ENCODE data around the gene SYTL3. TPM values are rescaled to one million over a fixed set of nuclear protein-coding genes. Genes with fewer than 3 reads are reported as not detected.

SYTL3 gene
- total RNA-seq, 1 experiment from 2014 or later = 0.28 TPM

- TF ChIP-seq ATF6 (CRISPR knock-in tag; IDR thresholded peaks at IDR 0.05) (no peak), PRDM15 (CRISPR knock-in tag; IDR thresholded peaks at IDR 0.05) (no peak)
These were observed 30.2 kb downstream of the SYTL3 start (continued) for GRCh38 chr6:158680015-158680414.

- DNase-seq (ENCODE audit: low spot score) (no peak), ATAC-seq (no peak)
- H3K36me3 Mint-ChIP-seq = no peaks in the 10 kb centered on the region
- no peaks in the 10 kb centered on the region for H3K9me3 Mint-ChIP-seq
- H3K27ac Mint-ChIP-seq = no peak overlapping the region
- no peaks in the 10 kb centered on the region; the same call in 1 of the 2 replicates for H3K27me3 Mint-ChIP-seq (ENCODE audit: low read depth)
- peaks cover 11% of the 10 kb centered on the region; the same call in 1 of the 2 replicates for H3K4me1 Mint-ChIP-seq
- TF ChIP-seq CBFB (CRISPR knock-in tag; IDR thresholded peaks at IDR 0.05; ENCODE audit: low read depth) (no peak), CREB1 (CRISPR knock-in tag; IDR thresholded peaks at IDR 0.05) (no peak), PRDM15 (CRISPR knock-in tag; IDR thresholded peaks at IDR 0.05) (no peak), ZNF416 (CRISPR knock-in tag; IDR thresholded peaks at IDR 0.05) (no peak), HMGA2 (CRISPR knock-in tag; IDR thresholded peaks at IDR 0.05) (no peak), GTF2I (CRISPR knock-in tag; conservative IDR thresholded peaks at IDR 0.05) (no peak), JUN (CRISPR knock-in tag; IDR thresholded peaks at IDR 0.05) (no peak), ZNF425 (CRISPR knock-in tag; conservative IDR thresholded peaks at IDR 0.05) (no peak), NFE2L1 (CRISPR knock-in tag; IDR thresholded peaks at IDR 0.05) (no peak), NR1H2 (CRISPR knock-in tag; IDR thresholded peaks at IDR 0.05) (no peak)
- ChIA-PET POLR2A (no interaction called here), CTCF (interaction anchor here (0.6 to 2.8 kb wide), 7 partner anchors 11 to 89 kb away, joined by 3 to 15 read pairs (median 5); no protein-coding TSS in a partner anchor)
- H3K4me3 Mint-ChIP-seq = no peak overlapping the region
These were observed 30.6 kb downstream of the SYTL3 start for GRCh38 chr6:158680481-158680880.

GRCh38 chr6:158684311-158684710 is 34.5 kb downstream of the SYTL3 start:
- Mint-ChIP-seq H3K9me3 (no peaks in the 10 kb centered on the region), H3K4me1 (peaks cover 17% of the 10 kb centered on the region), H3K36me3 (no peaks in the 10 kb centered on the region), H3K27me3 (ENCODE audit: low read depth) (no peaks in the 10 kb centered on the region; the same call in 1 of the 2 replicates), H3K27ac (no peak overlapping the region), H3K4me3 (no peak overlapping the region)
- no peak for DNase-seq (ENCODE audit: low spot score)
- POLR2A ChIA-PET = no interaction called here
- CTCF ChIA-PET = interaction anchor here (0.6 to 1.4 kb wide), 2 partner anchors 9 to 34 kb away, joined by 4 read pairs; no protein-coding TSS in a partner anchor
- no peak for ATAC-seq
- TF ChIP-seq ZNF281 (CRISPR knock-in tag; IDR thresholded peaks at IDR 0.05) = no peak
- no peak for TF ChIP-seq ATF6 (CRISPR knock-in tag; IDR thresholded peaks at IDR 0.05)

Data from WTC11 (cell line).